Peyer's patch (tissue), 4 donors: ENCODE results near the gene ESYT2. TPM values are rescaled to one million over a fixed set of nuclear protein-coding genes. Genes with fewer than 3 reads are reported as not detected.

Source experiments
- DNase-seq, 3 donors: peaks; one replicate each; pipeline ENCODE4 v3.0.0-alpha.2; 2017 to 2019
- H3K27ac ChIP-seq, 4 donors: fragments of 200-600 bp; sonication (generic); one replicate each; pipeline ENCODE4 v1.5.1; 2016 to 2019
- H3K27me3 ChIP-seq, 2 donors: fragments of 200-600 bp; sonication (generic); one replicate each; pipeline ENCODE4 v1.5.1; 2019
- H3K36me3 ChIP-seq, 3 donors: fragments of 200-600 bp; sonication (generic); one replicate each; pipeline ENCODE4 v1.5.1; 2016 to 2019
- H3K4me1 ChIP-seq, 4 donors: fragments of 200-600 bp; sonication (generic); one replicate each; pipeline ENCODE4 v1.5.1; 2016 to 2019
- H3K4me3 ChIP-seq, 4 donors: fragments of 200-600 bp; sonication (generic); 1 replicate in 3 of 4; 2 replicates in 1 of 4; pipeline ENCODE4 v1.5.1; 2016 to 2019; ENCODE audit warnings: mild to moderate bottlenecking in 1 of 4
- H3K9me3 ChIP-seq, 4 donors: fragments of 200-600 bp; sonication (generic); one replicate each; pipeline ENCODE4 v1.5.1; 2016 to 2019; ENCODE audit warnings: mild to moderate bottlenecking in 1 of 4
- CTCF ChIP-seq, 6 experiments: fragments of 450-650 bp in 4 of 6; fragments of 200-600 bp in 2 of 6; sonication (generic) in 1 of 6; IDR thresholded peaks; one replicate each; pipeline ENCODE4 v1.5.1; 2017 to 2019; ENCODE audit warnings: antibody characterized with exemption in 6 of 6, mild to moderate bottlenecking in 3 of 6, moderate library complexity in 1 of 6
- POLR2A ChIP-seq, 2 donors: fragments of 450-650 bp; IDR thresholded peaks; one replicate each; pipeline ENCODE4 v1.5.1; 2017; ENCODE audit warnings: antibody characterized with exemption in 2 of 2, mild to moderate bottlenecking in 2 of 2, moderate library complexity in 2 of 2
- total RNA-seq, 4 donors: library from RNA; depleted of rRNA; stranded (reverse); fragments of >200 nt; gene quantifications; one replicate each; pipeline ENCODE4 v1.1.0, GENCODE V29; 2016

Gene ESYT2
- total RNA-seq, 4 donors from 2014 or later, result 53.6 to 137 (median 71.0) TPM

- no peak for TF ChIP-seq CTCF (IDR thresholded peaks at IDR 0.05)
- TF ChIP-seq POLR2A (IDR thresholded peaks at IDR 0.05), result no peak
- peaks cover 0 to 73% (median 0%) of the 10 kb centered on the region in 3 donors for H3K36me3 ChIP-seq
- H3K9me3 ChIP-seq, result no peaks in the 10 kb centered on the region
- H3K4me1 ChIP-seq, result no peaks in the 10 kb centered on the region
- DNase-seq, result no peak
- H3K27ac ChIP-seq, result no peak overlapping the region
- H3K4me3 ChIP-seq, result no peak overlapping the region
- H3K27me3 ChIP-seq, result no peaks in the 10 kb centered on the region
These were observed 96.1 kb downstream of the ESYT2 start for GRCh38 chr7:158733220-158733519.

GRCh38 chr7:158732494-158733219 is 96.7 kb downstream of the ESYT2 start:
- TF ChIP-seq CTCF (IDR thresholded peaks at IDR 0.05) (no peak), POLR2A (IDR thresholded peaks at IDR 0.05) (no peak)
- no peaks in the 10 kb centered on the region for H3K27me3 ChIP-seq
- no peak overlapping the region for H3K27ac ChIP-seq
- H3K4me3 ChIP-seq, result no peak overlapping the region
- peaks cover 0 to 68% (median 0%) of the 10 kb centered on the region in 3 donors for H3K36me3 ChIP-seq
- no peak for DNase-seq
- H3K9me3 ChIP-seq, result no peaks in the 10 kb centered on the region
- H3K4me1 ChIP-seq, result no peaks in the 10 kb centered on the region

GRCh38 chr7:158731761-158732160 is 97.5 kb downstream of the ESYT2 start:
- H3K27ac ChIP-seq, result no peak overlapping the region
- H3K4me3 ChIP-seq, result no peak overlapping the region

GRCh38 chr7:158730383-158731346 is 98.6 kb downstream of the ESYT2 start:
- no peak overlapping the region for H3K27ac ChIP-seq
- H3K36me3 ChIP-seq, result peaks cover 0 to 50% (median 0%) of the 10 kb centered on the region in 3 donors
- DNase-seq, result no peak
- no peaks in the 10 kb centered on the region for H3K4me1 ChIP-seq
- no peak for TF ChIP-seq CTCF (IDR thresholded peaks at IDR 0.05)
- TF ChIP-seq POLR2A (IDR thresholded peaks at IDR 0.05), result no peak
- no peak overlapping the region for H3K4me3 ChIP-seq
- no peaks in the 10 kb centered on the region for H3K27me3 ChIP-seq
- H3K9me3 ChIP-seq, result no peaks in the 10 kb centered on the region

More at GRCh38 chr7:158731761-158732160, 97.5 kb downstream of the ESYT2 start:
- no peak for TF ChIP-seq POLR2A (IDR thresholded peaks at IDR 0.05)
- no peak for TF ChIP-seq CTCF (IDR thresholded peaks at IDR 0.05)
- Histone ChIP-seq H3K36me3 (peaks cover 0 to 59% (median 0%) of the 10 kb centered on the region in 3 donors), H3K9me3 (no peaks in the 10 kb centered on the region), H3K27me3 (no peaks in the 10 kb centered on the region), H3K4me1 (no peaks in the 10 kb centered on the region)
- DNase-seq, result no peak

- no peaks in the 10 kb centered on the region for H3K9me3 ChIP-seq
These were observed 99.5 kb downstream of the ESYT2 start for GRCh38 chr7:158729646-158730382.

More at GRCh38 chr7:158729646-158730382, 99.5 kb downstream of the ESYT2 start:
- H3K27ac ChIP-seq, result no peak overlapping the region
- H3K36me3 ChIP-seq, result peaks cover 0 to 42% (median 0%) of the 10 kb centered on the region in 3 donors
- no peaks in the 10 kb centered on the region for H3K27me3 ChIP-seq
- no peak for TF ChIP-seq CTCF (IDR thresholded peaks at IDR 0.05)
- TF ChIP-seq POLR2A (IDR thresholded peaks at IDR 0.05), result no peak
- DNase-seq, result no peak
- no peak overlapping the region for H3K4me3 ChIP-seq
- no peaks in the 10 kb centered on the region for H3K4me1 ChIP-seq
